Panc1 (cell line): ENCODE measurements around the gene CCNJL.

ENCODE experiments used
- CTCF ChIP-seq: fragments of 450-650 bp; IDR thresholded peaks from 2 replicates; pipeline ENCODE4 v1.5.1; 2017; ENCODE audit warnings: mild to moderate bottlenecking
- POLR2AphosphoS5 ChIP-seq: IDR thresholded peaks from 2 replicates; pipeline ENCODE4 v1.6.1; 2012; ENCODE audit warnings: mild to moderate bottlenecking, low read depth, low read length, moderate library complexity
- REST ChIP-seq, 2 experiments: IDR thresholded peaks; 2 replicates each; pipeline ENCODE4 v1.6.1; 2011 to 2012; ENCODE audit warnings: low read depth in 2 of 2, control low read depth in 1 of 2, low read length in 1 of 2, mild to moderate bottlenecking in 1 of 2, moderate library complexity in 1 of 2; ENCODE audit not compliant: insufficient read depth in 1 of 2
- SIN3A ChIP-seq: IDR thresholded peaks from 2 replicates; pipeline ENCODE4 v1.6.1; 2012; ENCODE audit warnings: low read depth, mild to moderate bottlenecking, low read length, moderate library complexity, borderline replicate concordance; ENCODE audit not compliant: insufficient read depth
- TCF7L2 ChIP-seq: IDR thresholded peaks from 2 replicates; pipeline ENCODE4 v1.6.1; 2011; ENCODE audit warnings: mild to moderate bottlenecking, low read depth, low read length, inconsistent platforms

GRCh38 chr5:160341309-160341870, 29.0 kb upstream of the CCNJL start:
- TF ChIP-seq CTCF (no peak), REST (IDR thresholded peaks at IDR 0.05; ENCODE audit: insufficient read depth in 1 of 2, low read depth in 2 of 2, low read length in 1 of 2) (no peak), POLR2AphosphoS5 (no peak), SIN3A (no peak), TCF7L2 (no peak)
